NT2/D1 (cell line): ENCODE data around the gene VEPH1.
"Not testable (repeated sequence)": the region's sequence is repeated elsewhere in the genome, so short reads cannot be mapped to it uniquely, and the experiment has no call there.

Experiments
- SUZ12 ChIP-seq: IDR thresholded peaks from 2 replicates; pipeline ENCODE4 v1.6.1; 2011; ENCODE audit not compliant: insufficient read length, insufficient read depth; ENCODE audit errors: extremely low read depth
- YY1 ChIP-seq: IDR thresholded peaks from 2 replicates; pipeline ENCODE4 v1.6.1; 2011; ENCODE audit not compliant: insufficient read length, insufficient read depth
- ZNF274 ChIP-seq: IDR thresholded peaks from 2 replicates; pipeline ENCODE4 v1.6.1; 2011; ENCODE audit warnings: mild to moderate bottlenecking, low read depth, low read length

DNA sequence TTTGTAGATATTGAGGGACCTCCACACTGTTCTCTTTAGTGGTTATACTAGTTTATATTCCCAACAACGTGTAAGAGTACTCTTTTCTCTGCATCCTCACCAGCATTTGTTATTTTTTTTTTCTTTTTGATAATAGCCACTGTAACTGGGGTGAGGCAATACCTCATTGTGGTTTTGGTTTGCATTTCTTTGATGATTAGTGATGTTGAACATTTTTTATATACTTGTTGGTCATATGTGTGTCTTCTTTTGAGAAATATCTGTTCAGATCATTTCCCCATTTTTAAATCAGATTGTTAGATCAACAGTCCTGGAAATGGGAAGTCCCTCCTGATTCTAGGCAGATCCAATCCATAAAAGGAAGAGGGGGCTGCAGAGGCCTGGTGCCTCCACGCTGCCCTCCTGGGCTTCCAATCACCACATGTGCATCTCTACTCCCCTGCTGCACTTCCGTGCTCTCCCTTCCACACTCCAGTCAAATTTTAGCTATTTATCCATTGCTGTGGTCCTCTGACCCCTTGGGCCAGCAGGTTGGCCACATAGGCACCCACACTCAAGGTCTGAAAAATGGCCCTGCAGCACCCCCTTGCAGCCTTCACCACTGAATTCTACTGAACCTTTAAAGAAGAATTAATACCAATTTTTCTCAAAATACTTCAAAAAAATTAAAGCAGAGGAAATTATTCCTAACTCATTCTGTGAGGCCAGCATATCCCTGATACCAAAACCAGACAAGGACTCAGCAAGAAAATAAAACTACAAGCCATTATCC is 154.7 kb downstream of the VEPH1 start:
- TF ChIP-seq YY1, ZNF274, SUZ12: not testable (repeated sequence)
